GM12892 (cell line): Measurements from ENCODE around the gene C19orf33.

Experiments
- DNase-seq: peaks from one replicate; pipeline ENCODE4 v3.0.0; 2011; ENCODE audit not compliant: insufficient read length
- FAIRE-seq: peaks from 2 replicates; lab custom pipeline; 2011; peaks lifted over from hg19 to GRCh38; lab: Jason Lieb, UNC
- POLR2A ChIP-seq: IDR thresholded peaks from 2 replicates; pipeline ENCODE4 v1.6.1; 2011; ENCODE audit warnings: low read depth, low read length, control low read depth
- POLR2AphosphoS5 ChIP-seq: IDR thresholded peaks from 2 replicates; pipeline ENCODE4 v1.6.1; 2011; ENCODE audit warnings: low read depth, low read length, control low read depth
- TAF1 ChIP-seq: IDR thresholded peaks from 2 replicates; pipeline ENCODE4 v1.6.1; 2011; ENCODE audit warnings: low read depth, mild to moderate bottlenecking, control low read depth, low read length, borderline replicate concordance

Gene C19orf33

DNA sequence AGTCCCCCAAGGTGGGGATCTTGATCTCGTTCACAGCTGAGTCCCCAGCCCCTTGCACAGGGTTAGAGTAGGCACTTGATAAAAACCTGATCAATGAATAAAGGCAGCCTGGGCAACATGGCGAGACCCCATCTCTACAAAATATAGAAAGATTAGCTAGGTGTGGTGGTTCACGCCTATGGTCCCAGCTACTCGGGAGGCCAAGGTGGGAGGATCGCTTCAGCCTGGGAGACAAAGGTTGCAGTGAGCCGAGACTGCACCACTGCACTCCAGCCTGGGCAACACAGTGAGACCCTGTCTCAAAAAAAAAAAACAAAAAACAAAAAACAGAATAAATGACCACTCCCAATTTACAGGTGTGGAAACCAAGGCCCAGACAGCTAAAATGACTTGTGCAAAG lies 6.9 kb downstream of the C19orf33 start:
- FAIRE-seq: no peak
- no peak for TF ChIP-seq POLR2A
- no peak for DNase-seq

DNA sequence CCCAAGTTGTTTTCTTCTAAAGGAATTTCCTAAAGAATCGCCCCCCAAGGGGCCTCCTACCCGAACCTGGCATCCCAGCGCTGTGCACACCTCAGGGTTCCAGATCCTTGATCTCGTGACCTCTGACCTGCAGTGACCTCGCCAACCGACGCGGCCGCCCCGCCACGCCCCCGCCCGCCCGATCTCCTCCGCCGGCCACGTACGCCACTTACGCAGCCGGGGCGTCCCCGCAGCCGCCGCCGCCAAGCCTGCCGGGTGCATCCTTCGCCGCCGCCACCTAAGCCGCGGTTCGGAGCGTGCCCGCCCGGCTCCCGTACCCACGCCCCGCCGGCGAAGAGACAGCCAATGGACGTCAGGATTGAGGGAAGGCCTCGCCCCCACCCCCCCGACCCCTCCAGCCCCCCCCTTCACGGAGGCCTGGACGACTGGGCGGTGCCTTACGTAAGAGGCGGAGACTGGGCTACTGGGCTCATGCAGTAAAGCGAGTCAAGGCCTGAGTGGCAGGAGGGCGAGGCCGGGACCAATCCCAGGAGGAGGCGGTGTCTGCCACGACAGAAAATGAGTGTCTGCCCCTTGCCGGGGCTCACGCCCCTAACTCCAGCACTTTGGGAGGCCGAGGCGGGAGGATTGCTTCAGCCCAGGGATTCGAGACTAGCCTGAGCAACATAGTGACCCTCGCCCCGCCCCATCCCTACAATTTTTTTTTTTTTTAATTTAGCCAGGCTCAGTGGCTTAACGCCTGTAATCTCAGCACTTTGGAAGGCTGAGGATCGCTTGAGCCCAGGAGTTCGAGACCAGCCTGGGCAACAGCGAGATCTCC lies 11.8 kb downstream of the C19orf33 start, which contains the start of gene YIF1B:
Gene YIF1B (minus strand): TSS at position 291 of the 820 bp plus-strand sequence. CDS start 30 bp downstream, at position 261.
- TF ChIP-seq TAF1 (no peak), POLR2A (no peak; the same call in 1 of the 2 replicates), POLR2AphosphoS5 (no peak)
- FAIRE-seq (peak; percentile 97), DNase-seq (peak; percentile 96)

DNA sequence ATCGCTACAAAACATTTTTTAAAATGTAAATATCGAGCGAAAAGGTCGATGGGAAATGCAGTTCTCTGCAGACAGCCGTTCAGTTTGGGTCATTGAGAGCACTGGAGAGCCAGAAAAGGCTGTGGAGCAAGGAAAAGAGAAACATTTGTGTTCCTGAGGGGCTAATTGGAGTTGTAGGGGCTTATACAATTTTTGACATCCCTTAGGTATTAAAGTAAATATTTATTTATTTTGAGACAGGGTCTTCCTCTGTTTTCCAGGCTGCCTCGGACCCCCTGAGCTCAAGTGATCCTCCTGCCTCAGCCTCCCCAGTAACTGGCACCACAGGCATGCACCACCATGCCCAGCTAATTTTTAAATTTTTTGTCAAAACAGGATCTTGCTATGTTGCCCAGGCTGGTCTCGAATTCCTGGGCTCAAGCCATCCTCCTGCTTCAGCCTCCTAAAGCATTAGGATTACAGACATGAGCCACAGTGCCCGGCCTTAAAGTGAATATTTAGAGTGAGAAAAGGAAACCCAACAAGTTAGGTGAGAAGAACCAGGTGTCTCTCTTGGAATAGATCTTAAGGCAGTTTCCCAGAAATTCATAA lies 12.5 kb downstream of the C19orf33 start:
- DNase-seq: no peak
- no peak for TF ChIP-seq POLR2AphosphoS5
- TF ChIP-seq POLR2A: no peak
- FAIRE-seq: peak; percentile 36

DNA sequence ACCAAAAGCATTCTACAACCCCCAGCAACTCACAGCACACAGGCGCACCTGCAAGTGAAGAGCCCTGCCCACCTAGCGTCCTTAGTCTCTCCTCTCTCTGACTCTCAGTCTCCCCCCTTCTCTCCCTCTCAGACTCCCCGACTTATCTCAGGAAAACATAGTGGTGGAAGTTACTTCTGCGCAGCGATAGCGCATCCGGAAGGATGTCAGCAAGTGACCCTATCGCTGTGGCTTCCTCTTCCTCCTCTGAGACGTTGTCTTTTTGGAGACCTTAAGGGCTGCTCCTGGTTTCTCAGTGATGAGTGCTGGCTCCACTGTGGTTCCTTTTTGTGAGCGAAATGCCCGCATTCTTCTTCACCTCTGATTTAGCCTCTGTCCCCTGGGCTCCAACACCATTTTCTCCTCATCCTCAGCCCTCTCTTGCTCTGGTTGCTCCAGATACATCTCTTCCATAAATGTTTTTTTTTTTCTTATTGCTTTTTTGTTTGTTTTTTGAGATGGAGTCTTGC lies 13.1 kb downstream of the C19orf33 start:
- TF ChIP-seq POLR2A: no peak
- TF ChIP-seq TAF1: no peak
- DNase-seq (no peak), FAIRE-seq (peak; percentile 74)

DNA sequence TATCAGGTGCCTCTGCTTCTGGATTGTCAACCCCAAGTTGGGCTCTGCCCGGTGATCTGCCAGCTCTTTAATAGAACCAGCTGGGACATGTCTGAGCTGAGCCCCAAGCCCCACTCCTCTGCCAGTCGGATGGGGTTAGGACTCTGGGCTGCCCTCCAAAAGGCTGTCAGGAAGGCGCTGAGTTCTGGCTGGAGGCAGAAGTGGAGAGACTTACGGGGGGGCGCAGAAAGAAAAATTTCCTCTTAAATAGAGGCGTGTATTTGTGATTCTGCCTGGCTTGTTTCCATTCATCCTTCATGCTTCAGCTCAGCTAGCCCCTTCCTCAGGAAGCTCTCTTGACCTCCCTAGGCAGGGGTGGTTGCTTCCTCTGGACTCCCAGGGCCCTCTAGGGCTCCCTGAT lies 14.6 kb downstream of the C19orf33 start:
- DNase-seq (no peak), FAIRE-seq (no peak)
- TF ChIP-seq POLR2AphosphoS5 (no peak), POLR2A (no peak), TAF1 (no peak)

DNA sequence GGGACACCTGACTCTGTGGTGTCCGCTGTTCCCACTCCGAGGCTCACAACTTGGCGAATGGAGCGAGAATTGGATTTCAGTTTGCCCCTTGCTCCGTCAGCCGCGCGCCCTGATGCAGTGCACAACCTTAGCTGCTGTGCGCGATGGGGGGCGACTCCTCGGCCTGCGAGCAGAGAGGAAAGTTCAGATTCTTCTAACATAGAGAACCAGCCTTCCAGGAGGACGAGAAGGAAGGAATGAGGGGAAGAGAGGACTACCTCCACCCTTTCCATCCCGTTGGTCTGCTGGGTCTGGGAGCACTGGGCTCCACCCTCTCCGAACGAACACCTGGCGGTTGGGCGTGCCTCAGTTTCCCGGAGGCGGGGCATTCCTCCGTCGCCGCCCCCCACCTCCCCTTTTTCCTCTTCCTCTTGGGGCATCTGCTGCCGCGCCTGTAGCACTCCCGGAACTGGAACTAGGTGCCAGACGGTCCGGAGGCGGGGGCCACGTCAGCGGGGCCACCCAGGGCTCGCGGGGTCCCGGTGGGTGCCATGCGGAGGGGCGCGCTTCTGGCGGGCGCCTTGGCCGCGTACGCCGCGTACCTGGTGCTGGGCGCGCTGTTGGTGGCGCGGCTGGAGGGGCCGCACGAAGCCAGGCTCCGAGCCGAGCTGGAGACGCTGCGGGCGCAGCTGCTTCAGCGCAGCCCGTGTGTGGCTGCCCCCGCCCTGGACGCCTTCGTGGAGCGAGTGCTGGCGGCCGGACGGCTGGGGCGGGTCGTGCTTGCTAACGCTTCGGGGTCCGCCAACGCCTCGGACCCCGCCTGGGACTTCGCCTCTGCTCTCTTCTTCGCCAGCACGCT lies 15.6 kb downstream of the C19orf33 start, which contains the start of gene KCNK6:
Gene KCNK6 (plus strand): TSS at position 425 of the 838 bp plus-strand sequence. CDS start 106 bp downstream, at position 531.
- no peak for TF ChIP-seq POLR2AphosphoS5
- no peak for DNase-seq
- FAIRE-seq: no peak

DNA sequence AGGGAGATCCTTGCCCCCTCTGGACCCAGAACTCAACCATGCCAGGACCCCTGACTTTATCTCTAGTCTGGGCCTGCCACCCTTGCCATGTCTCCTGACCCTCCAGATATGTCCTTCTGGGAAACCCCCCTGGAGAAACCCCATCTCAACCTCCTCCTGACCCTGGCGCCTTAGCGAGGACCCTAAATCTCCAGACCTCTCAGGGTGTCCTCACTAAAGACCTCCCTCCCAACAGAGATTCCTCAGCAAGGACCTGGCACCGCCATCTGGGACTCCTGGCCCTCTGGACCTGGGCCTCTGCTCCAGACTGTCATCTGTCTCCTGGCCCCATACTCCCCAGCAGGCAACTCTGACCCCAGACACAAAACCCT lies 16.9 kb downstream of the C19orf33 start:
- DNase-seq: no peak
- FAIRE-seq: no peak
- TF ChIP-seq POLR2A (no peak), TAF1 (no peak), POLR2AphosphoS5 (no peak)

DNA sequence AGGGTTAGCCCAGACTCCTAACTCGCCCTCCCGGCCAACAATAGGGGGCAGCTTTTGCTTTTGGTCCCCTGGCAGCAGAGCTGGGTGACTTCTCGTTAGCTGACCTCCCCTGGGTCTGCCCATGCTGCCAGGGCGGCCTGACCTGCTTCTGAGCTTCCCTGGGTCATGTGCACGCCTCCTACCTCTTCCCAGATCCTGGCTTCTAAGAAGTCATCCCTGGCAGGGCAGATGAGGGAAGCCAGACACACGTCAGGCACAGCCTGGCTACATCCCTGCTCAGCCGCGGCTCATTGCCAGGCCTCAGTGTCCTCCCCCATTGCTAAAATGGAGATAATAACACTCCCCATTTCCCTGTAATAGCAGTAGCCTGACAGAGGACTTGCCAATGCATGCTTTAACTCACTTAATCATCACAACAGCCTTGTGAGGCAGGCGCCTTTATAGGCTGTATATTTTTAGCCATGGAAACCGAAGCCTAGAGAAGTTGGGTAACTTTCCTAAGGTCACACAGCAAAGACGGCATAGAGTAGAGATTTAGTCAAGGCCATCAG lies 17.7 kb downstream of the C19orf33 start:
- FAIRE-seq: no peak
- no peak for DNase-seq
- TF ChIP-seq POLR2A (no peak), POLR2AphosphoS5 (no peak), TAF1 (no peak)

DNA sequence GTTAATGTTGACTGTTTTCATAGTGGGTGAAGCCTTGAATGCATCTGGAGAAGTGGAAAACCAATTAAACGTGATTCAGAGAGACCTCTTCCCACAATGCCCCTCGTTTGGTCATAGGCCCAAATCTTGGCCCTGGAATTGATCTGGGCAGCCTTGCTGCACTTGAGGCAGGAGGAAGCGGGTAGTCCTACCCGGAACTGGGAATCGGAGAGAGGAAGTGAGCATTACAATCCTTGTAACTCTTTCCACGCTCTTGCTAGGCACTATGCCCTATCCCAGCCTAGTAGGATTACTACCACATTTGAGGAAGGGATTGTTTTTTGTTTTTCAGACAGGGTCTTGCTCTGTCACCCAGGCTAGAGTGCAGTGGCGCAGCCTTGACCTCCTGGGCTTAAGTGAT lies 19.2 kb downstream of the C19orf33 start:
- no peak for TF ChIP-seq POLR2AphosphoS5
- no peak for TF ChIP-seq TAF1
- TF ChIP-seq POLR2A: no peak
- FAIRE-seq: no peak
- DNase-seq: no peak

DNA sequence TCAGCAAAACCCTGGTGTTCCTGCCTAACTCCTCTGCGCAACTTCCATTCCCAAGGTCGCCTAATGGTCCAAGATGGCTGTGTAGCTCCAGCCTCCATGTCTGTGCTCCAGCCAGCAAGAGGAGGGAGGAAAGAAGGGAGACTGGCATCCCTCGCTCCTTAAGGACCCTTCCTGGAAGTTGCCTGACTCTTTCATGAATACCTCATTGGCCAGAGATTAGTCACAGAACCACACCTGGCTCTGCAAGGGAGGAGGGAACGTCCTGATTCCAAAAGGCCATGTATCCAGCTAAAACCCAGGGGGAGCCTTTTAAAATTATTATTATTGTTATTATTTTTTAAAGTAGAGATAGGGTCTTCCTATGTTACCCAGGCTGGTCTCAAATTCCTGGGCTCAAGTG lies 20.4 kb downstream of the C19orf33 start:
- TF ChIP-seq POLR2AphosphoS5: no peak
- no peak for TF ChIP-seq TAF1
- no peak for TF ChIP-seq POLR2A
- no peak for DNase-seq
- FAIRE-seq: no peak

DNA sequence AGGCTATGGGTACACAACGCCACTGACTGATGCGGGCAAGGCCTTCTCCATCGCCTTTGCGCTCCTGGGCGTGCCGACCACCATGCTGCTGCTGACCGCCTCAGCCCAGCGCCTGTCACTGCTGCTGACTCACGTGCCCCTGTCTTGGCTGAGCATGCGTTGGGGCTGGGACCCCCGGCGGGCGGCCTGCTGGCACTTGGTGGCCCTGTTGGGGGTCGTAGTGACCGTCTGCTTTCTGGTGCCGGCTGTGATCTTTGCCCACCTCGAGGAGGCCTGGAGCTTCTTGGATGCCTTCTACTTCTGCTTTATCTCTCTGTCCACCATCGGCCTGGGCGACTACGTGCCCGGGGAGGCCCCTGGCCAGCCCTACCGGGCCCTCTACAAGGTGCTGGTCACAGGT lies 22.5 kb downstream of the C19orf33 start:
- FAIRE-seq (no peak), DNase-seq (no peak)
- TF ChIP-seq TAF1: no peak
- TF ChIP-seq POLR2A: no peak
- no peak for TF ChIP-seq POLR2AphosphoS5

DNA sequence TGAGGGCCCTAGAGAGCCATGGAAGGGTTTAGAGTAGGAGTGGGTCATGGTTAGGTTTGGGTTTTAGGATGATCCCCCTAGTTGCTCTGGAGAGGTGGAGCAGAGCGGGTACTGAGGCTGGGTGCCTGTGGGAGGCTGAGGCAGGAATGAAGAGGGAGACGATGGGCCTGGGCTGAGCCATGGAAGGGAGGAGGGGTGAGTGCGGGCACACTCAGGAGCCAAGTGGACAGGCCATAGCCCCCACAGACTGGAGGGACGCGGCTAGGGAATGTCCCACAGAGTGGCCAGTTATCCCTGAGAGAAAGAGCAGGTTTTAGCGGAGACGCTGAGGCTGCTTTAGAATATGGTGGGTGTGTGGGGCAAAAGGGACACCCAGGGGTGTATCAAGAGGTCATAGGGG lies 25.6 kb downstream of the C19orf33 start:
- DNase-seq: no peak
- no peak for FAIRE-seq
- TF ChIP-seq POLR2A (no peak), POLR2AphosphoS5 (no peak), TAF1 (no peak)
